Thoracic aorta (tissue), 2 donors: ENCODE measurements around the gene MSI2. TPM values are rescaled to one million over a fixed set of nuclear protein-coding genes. Genes with fewer than 3 reads are reported as not detected.

Experiments used
- ATAC-seq: fragments of 150-250 bp; one replicate; pipeline ENCODE4 v1.8.0; 2017; ENCODE audit warnings: low read depth; ENCODE audit not compliant: insufficient number of reproducible peaks, low FRiP score
- DNase-seq: peaks from one replicate; pipeline ENCODE4 v3.0.0-alpha.2; 2020; ENCODE audit warnings: low spot score
- H3K27ac ChIP-seq, 2 donors: fragments of 200-600 bp; sonication (generic); 1 replicate in 1 of 2; 2 replicates in 1 of 2; pipeline ENCODE4 v1.5.1; 2016; ENCODE audit warnings: mild to moderate bottlenecking in 2 of 2, moderate library complexity in 2 of 2
- H3K27me3 ChIP-seq: fragments of 200-600 bp; sonication (generic); replicated peaks from 2 replicates; pipeline ENCODE4 v1.6.0; 2016; ENCODE audit warnings: mild to moderate bottlenecking; ENCODE audit not compliant: insufficient read depth
- H3K36me3 ChIP-seq: fragments of 200-600 bp; sonication (generic); one replicate; pipeline ENCODE4 v1.5.1; 2016
- H3K4me1 ChIP-seq, 2 donors: fragments of 200-600 bp; sonication (generic); 1 replicate in 1 of 2; 2 replicates in 1 of 2; pipeline versions ENCODE4 v1.5.1 to v1.6.0; 2016; ENCODE audit warnings: low read depth in 2 of 2, mild to moderate bottlenecking in 1 of 2; ENCODE audit not compliant: control insufficient read depth in 1 of 2
- H3K4me3 ChIP-seq: fragments of 200-600 bp; sonication (generic); 2 replicates; pipeline ENCODE4 v1.5.1; 2016; ENCODE audit warnings: mild to moderate bottlenecking
- H3K9me3 ChIP-seq: fragments of 200-600 bp; sonication (generic); 2 replicates; pipeline ENCODE4 v1.5.1; 2016
- CTCF ChIP-seq: fragments of 200-600 bp; sonication (generic); IDR thresholded peaks from one replicate; pipeline ENCODE4 v1.5.1; 2019; ENCODE audit warnings: antibody characterized with exemption
- total RNA-seq, 2 donors: library from RNA; depleted of rRNA; stranded (reverse); fragments of >200 nt; gene quantifications; one replicate each; pipeline versions ENCODE4 v1.1.0 to v1.2.3, GENCODE V29; 2016

MSI2 gene
- total RNA-seq, 2 donors from 2014 or later = 32.1 to 46.2 TPM

- no peak for DNase-seq
- ATAC-seq = no peak
- TF ChIP-seq CTCF = no peak
These were observed 436.4 kb downstream of the MSI2 start for GRCh38 chr17:57692770-57693169.

GRCh38 chr17:57694051-57694450 is 437.7 kb downstream of the MSI2 start:
- no peak for ATAC-seq
- H3K27me3 ChIP-seq = no peaks in the 10 kb centered on the region
- no peak for TF ChIP-seq CTCF
- no peak overlapping the region for H3K4me3 ChIP-seq
- no peaks in the 10 kb centered on the region for H3K9me3 ChIP-seq
- no peaks in the 10 kb centered on the region for H3K36me3 ChIP-seq
- no peak for DNase-seq
- H3K4me1 ChIP-seq = no peaks in the 10 kb centered on the region
- no peak overlapping the region for H3K27ac ChIP-seq

More at GRCh38 chr17:57692770-57693169, 436.4 kb downstream of the MSI2 start:
- no peak overlapping the region for H3K27ac ChIP-seq
- H3K36me3 ChIP-seq = no peaks in the 10 kb centered on the region
- H3K9me3 ChIP-seq = no peaks in the 10 kb centered on the region
- H3K4me1 ChIP-seq = no peaks in the 10 kb centered on the region
- H3K4me3 ChIP-seq = no peak overlapping the region
- no peaks in the 10 kb centered on the region for H3K27me3 ChIP-seq

GRCh38 chr17:57696050-57696449 is 439.7 kb downstream of the MSI2 start:
- Histone ChIP-seq H3K4me1 (no peaks in the 10 kb centered on the region), H3K27ac (no peak overlapping the region), H3K36me3 (no peaks in the 10 kb centered on the region), H3K27me3 (no peaks in the 10 kb centered on the region), H3K4me3 (no peak overlapping the region), H3K9me3 (no peaks in the 10 kb centered on the region)
- no peak for ATAC-seq
- no peak for DNase-seq
- TF ChIP-seq CTCF = no peak

GRCh38 chr17:57697197-57697596 is 440.9 kb downstream of the MSI2 start:
- Histone ChIP-seq H3K27me3 (no peaks in the 10 kb centered on the region), H3K36me3 (no peaks in the 10 kb centered on the region), H3K4me3 (no peak overlapping the region), H3K27ac (no peak overlapping the region), H3K4me1 (no peaks in the 10 kb centered on the region), H3K9me3 (no peaks in the 10 kb centered on the region)
- ATAC-seq = no peak
- no peak for DNase-seq
- no peak for TF ChIP-seq CTCF

- TF ChIP-seq CTCF = no peak
- no peak for ATAC-seq
- H3K36me3 ChIP-seq = no peaks in the 10 kb centered on the region
- H3K4me3 ChIP-seq = no peak overlapping the region
- no peak for DNase-seq
- no peaks in the 10 kb centered on the region for H3K9me3 ChIP-seq
- no peaks in the 10 kb centered on the region for H3K27me3 ChIP-seq
- H3K4me1 ChIP-seq = no peaks in the 10 kb centered on the region
- H3K27ac ChIP-seq = no peak overlapping the region
These were observed 441.8 kb downstream of the MSI2 start for GRCh38 chr17:57697891-57698711.
